Mesendoderm (in vitro differentiated cells): ENCODE measurements around the gene LONP1.

Source experiments
- DNase-seq: peaks from one replicate; pipeline ENCODE4 v3.0.0; 2013
- H2AK5ac ChIP-seq: 2 replicates; pipeline ENCODE4 v1.6.1; 2013; ENCODE audit warnings: low read length, inconsistent platforms
- H2BK120ac ChIP-seq: 2 replicates; pipeline ENCODE4 v1.6.1; 2013; ENCODE audit warnings: low read depth, mild to moderate bottlenecking, low read length, moderate library complexity, mixed read lengths
- H2BK15ac ChIP-seq: replicated peaks from 2 replicates; pipeline ENCODE4 v1.6.1; 2013; ENCODE audit warnings: low read depth, mild to moderate bottlenecking, moderate library complexity
- H2BK5ac ChIP-seq: 2 replicates; pipeline ENCODE4 v1.6.1; 2013; ENCODE audit warnings: low read length, inconsistent platforms
- H3K18ac ChIP-seq: 2 replicates; pipeline ENCODE4 v1.6.1; 2013; ENCODE audit warnings: mild to moderate bottlenecking, low read length, mixed read lengths
- H3K23ac ChIP-seq: one replicate; pipeline ENCODE4 v1.6.1; 2013; ENCODE audit warnings: low read length
- H3K27ac ChIP-seq: 2 replicates; pipeline ENCODE4 v1.5.1; 2013; ENCODE audit warnings: low read depth, mild to moderate bottlenecking, inconsistent platforms, low read length, moderate library complexity
- H3K27me3 ChIP-seq: 2 replicates; pipeline ENCODE4 v1.6.1; 2013; ENCODE audit warnings: low read length, control low read depth, mild to moderate bottlenecking, inconsistent platforms; ENCODE audit not compliant: insufficient read depth, poor library complexity
- H3K36me3 ChIP-seq: 2 replicates; pipeline ENCODE4 v1.6.1; 2013; ENCODE audit warnings: low read length, inconsistent platforms; ENCODE audit not compliant: control insufficient read depth, insufficient read depth
- H3K4ac ChIP-seq: one replicate; pipeline ENCODE4 v1.6.1; 2013; ENCODE audit warnings: low read depth, mild to moderate bottlenecking, low read length, moderate library complexity
- H3K4me1 ChIP-seq: 2 replicates; pipeline ENCODE4 v1.6.1; 2013; ENCODE audit warnings: low read depth, low read length, inconsistent platforms; ENCODE audit not compliant: control insufficient read depth
- H3K4me2 ChIP-seq: 2 replicates; pipeline ENCODE4 v1.6.1; 2013; ENCODE audit warnings: low read length
- H3K4me3 ChIP-seq: 2 replicates; pipeline ENCODE4 v1.5.1; 2013; ENCODE audit warnings: mild to moderate bottlenecking, low read length
- H3K56ac ChIP-seq: one replicate; pipeline ENCODE4 v1.6.1; 2013; ENCODE audit warnings: low read length
- H3K79me1 ChIP-seq: 2 replicates; pipeline ENCODE4 v1.6.1; 2013; ENCODE audit warnings: low read length, inconsistent platforms
- H3K79me2 ChIP-seq: 2 replicates; pipeline ENCODE4 v1.6.1; 2013; ENCODE audit warnings: mild to moderate bottlenecking, low read length; ENCODE audit not compliant: control insufficient read depth, insufficient read depth
- H3K9ac ChIP-seq: 2 replicates; pipeline ENCODE4 v1.6.1; 2013; ENCODE audit warnings: low read length, inconsistent platforms
- H4K5ac ChIP-seq: one replicate; pipeline ENCODE4 v1.6.1; 2013; ENCODE audit warnings: low read length
- H4K8ac ChIP-seq: one replicate; pipeline ENCODE4 v1.6.1; 2013; ENCODE audit warnings: low read depth, mild to moderate bottlenecking, control low read depth, low read length, moderate library complexity
- WGBS: extraction: QIAGEN DNeasy Blood & Tissue Kit; methylation state at CpG from one replicate; pipeline ENCODE4 v1.1.7; 2013; ENCODE audit warnings: low lambda C conversion rate, missing lambda C conversion rate; ENCODE audit not compliant: insufficient coverage; ENCODE audit errors: extremely low coverage; 5-methylcytosine and 5-hydroxymethylcytosine counted together

Gene LONP1

GRCh38 chr19:5678071-5678718, 41.8 kb downstream of the LONP1 start:
- Histone ChIP-seq H2BK15ac (no peak overlapping the region), H3K27ac (no peak overlapping the region), H2BK120ac (no peak overlapping the region), H2BK5ac (no peak overlapping the region), H4K8ac (no peak overlapping the region), H3K79me1 (no peaks in the 10 kb centered on the region), H3K18ac (no peak overlapping the region), H3K4me2 (no peak overlapping the region), H3K79me2 (no peaks in the 10 kb centered on the region), H4K5ac (no peak overlapping the region), H3K4ac (no peak overlapping the region), H3K4me1 (no peaks in the 10 kb centered on the region), H3K9ac (no peak overlapping the region), H3K23ac (no peak overlapping the region), H3K56ac (no peak overlapping the region), H3K36me3 (no peaks in the 10 kb centered on the region), H2AK5ac (no peak overlapping the region), H3K4me3 (no peak overlapping the region), H3K27me3 (no peaks in the 10 kb centered on the region)
- no CpG with 5 or more reads among the region's 22 CpGs for WGBS
- no peak for DNase-seq

- Histone ChIP-seq H3K27me3 (no peaks in the 10 kb centered on the region), H3K4ac (no peak overlapping the region), H2BK15ac (no peak overlapping the region), H3K36me3 (no peaks in the 10 kb centered on the region), H2AK5ac (no peak overlapping the region), H3K79me1 (no peaks in the 10 kb centered on the region), H3K27ac (no peak overlapping the region), H3K4me1 (no peaks in the 10 kb centered on the region), H3K79me2 (no peaks in the 10 kb centered on the region), H3K18ac (no peak overlapping the region), H3K9ac (no peak overlapping the region), H4K8ac (no peak overlapping the region), H3K4me3 (no peak overlapping the region), H3K56ac (no peak overlapping the region), H3K4me2 (no peak overlapping the region), H2BK120ac (no peak overlapping the region), H2BK5ac (no peak overlapping the region), H3K23ac (no peak overlapping the region), H4K5ac (no peak overlapping the region)
- no peak for DNase-seq
- WGBS = no CpG with 5 or more reads among the region's 9 CpGs
These were observed 42.4 kb downstream of the LONP1 start for GRCh38 chr19:5677580-5677979.

- no CpG with 5 or more reads among the region's 10 CpGs for WGBS
- Histone ChIP-seq H3K79me2 (no peaks in the 10 kb centered on the region), H4K5ac (no peak overlapping the region), H3K36me3 (no peaks in the 10 kb centered on the region), H3K23ac (no peak overlapping the region), H3K79me1 (no peaks in the 10 kb centered on the region), H3K56ac (no peak overlapping the region), H4K8ac (no peak overlapping the region), H3K4me2 (no peak overlapping the region), H3K4me1 (no peaks in the 10 kb centered on the region), H3K4me3 (no peak overlapping the region), H3K18ac (no peak overlapping the region), H3K9ac (no peak overlapping the region), H2AK5ac (no peak overlapping the region), H3K27ac (no peak overlapping the region), H3K4ac (no peak overlapping the region), H2BK15ac (no peak overlapping the region), H2BK120ac (no peak overlapping the region), H2BK5ac (no peak overlapping the region), H3K27me3 (no peaks in the 10 kb centered on the region)
- no peak for DNase-seq
These were observed 42.8 kb downstream of the LONP1 start for GRCh38 chr19:5677136-5677535.

- H3K4me2 ChIP-seq = no peak overlapping the region
- H3K56ac ChIP-seq = no peak overlapping the region
- H3K23ac ChIP-seq = no peak overlapping the region
- H4K5ac ChIP-seq = no peak overlapping the region
- no peak overlapping the region for H2BK120ac ChIP-seq
- no peak overlapping the region for H3K4me3 ChIP-seq
- no peak overlapping the region for H2BK15ac ChIP-seq
- no peak overlapping the region for H3K18ac ChIP-seq
- no peak overlapping the region for H2AK5ac ChIP-seq
- H3K79me1 ChIP-seq = no peaks in the 10 kb centered on the region
- no peaks in the 10 kb centered on the region for H3K27me3 ChIP-seq
- WGBS = no CpG with 5 or more reads among the region's 13 CpGs
- peaks cover 2% of the 10 kb centered on the region for H3K36me3 ChIP-seq
- H3K9ac ChIP-seq = no peak overlapping the region
- no peak overlapping the region for H3K27ac ChIP-seq
- no peaks in the 10 kb centered on the region for H3K4me1 ChIP-seq
- H3K4ac ChIP-seq = no peak overlapping the region
- no peaks in the 10 kb centered on the region for H3K79me2 ChIP-seq
- H2BK5ac ChIP-seq = no peak overlapping the region
- DNase-seq = no peak
- H4K8ac ChIP-seq = no peak overlapping the region
These were observed 43.2 kb downstream of the LONP1 start for GRCh38 chr19:5676772-5677105.

GRCh38 chr19:5676105-5676771, 43.7 kb downstream of the LONP1 start:
- Histone ChIP-seq H3K18ac (no peak overlapping the region), H3K36me3 (peaks cover 3% of the 10 kb centered on the region), H2AK5ac (no peak overlapping the region), H4K8ac (no peak overlapping the region), H3K4ac (no peak overlapping the region), H3K4me1 (no peaks in the 10 kb centered on the region), H3K79me1 (no peaks in the 10 kb centered on the region), H3K4me3 (no peak overlapping the region), H3K27ac (no peak overlapping the region), H4K5ac (no peak overlapping the region), H2BK15ac (no peak overlapping the region), H3K23ac (no peak overlapping the region), H3K56ac (no peak overlapping the region), H3K4me2 (no peak overlapping the region), H3K27me3 (no peaks in the 10 kb centered on the region), H2BK5ac (no peak overlapping the region), H3K79me2 (no peaks in the 10 kb centered on the region), H3K9ac (no peak overlapping the region), H2BK120ac (no peak overlapping the region)
- WGBS = no CpG with 5 or more reads among the region's 17 CpGs
- DNase-seq = no peak

GRCh38 chr19:5674714-5675113, 45.2 kb downstream of the LONP1 start:
- no peak overlapping the region for H3K4ac ChIP-seq
- no peak overlapping the region for H3K18ac ChIP-seq
- no peak overlapping the region for H3K27ac ChIP-seq
- H4K5ac ChIP-seq = no peak overlapping the region
- WGBS = no CpG with 5 or more reads among the region's 5 CpGs
- no peak overlapping the region for H3K4me3 ChIP-seq
- H3K56ac ChIP-seq = no peak overlapping the region
- H2BK120ac ChIP-seq = no peak overlapping the region
- H2AK5ac ChIP-seq = no peak overlapping the region
- H3K23ac ChIP-seq = no peak overlapping the region
- H3K4me1 ChIP-seq = no peaks in the 10 kb centered on the region
- H2BK5ac ChIP-seq = no peak overlapping the region
- H3K79me1 ChIP-seq = no peaks in the 10 kb centered on the region
- no peak overlapping the region for H2BK15ac ChIP-seq
- H3K9ac ChIP-seq = no peak overlapping the region
- no peak for DNase-seq
- H3K27me3 ChIP-seq = no peaks in the 10 kb centered on the region
- H3K36me3 ChIP-seq = peaks cover 4% of the 10 kb centered on the region
- no peaks in the 10 kb centered on the region for H3K79me2 ChIP-seq
- no peak overlapping the region for H4K8ac ChIP-seq
- H3K4me2 ChIP-seq = no peak overlapping the region
